K562 (cell line): ENCODE measurements around the gene CCDC181. TPM values are rescaled to one million over a fixed set of nuclear protein-coding genes. Genes with fewer than 3 reads are reported as not detected.
A peak's percentile ranks its signal among the peaks of the same experiment; 100 is the strongest.

Experiments used
- ATAC-seq: fragments of 200-7000 bp; cut with Tn5 transposase; 3 replicates; pipeline ENCODE4 v1.9.1; 2020; ENCODE audit warnings: moderate library complexity
- BruUV-seq: library from RNA; stranded (reverse); fragments of 400-500 nt; replicated peaks from 2 replicates; lab custom pipeline; 2021; lab: Mats Ljungman, UMichigan
- CTCF ChIA-PET: fragments of 300-600 bp; formaldehyde crosslinking; extraction: SDS; loops from one replicate; lab custom pipeline; 2021; ENCODE audit warnings: low intra/inter-chr PET ratio; lab: Yijun Ruan, JAX
- POLR2A ChIA-PET: fragments of 300-600, 350-650 bp; sonication (Branson Sonifier 250); formaldehyde crosslinking; extraction: SDS; loops from one replicate; lab custom pipeline; 2021; ENCODE audit warnings: antibody characterized with exemption, inconsistent platforms; lab: Yijun Ruan, JAX
- DNase-seq, 4 experiments: peaks; one replicate each; pipeline versions ENCODE4 v3.0.0 to v3.0.0-alpha.2; 2011 to 2018; ENCODE audit warnings: low spot score in 3 of 4, mixed read lengths in 3 of 4; ENCODE audit errors: extremely low read depth in 1 of 4
- FAIRE-seq: peaks from 2 replicates; lab custom pipeline; 2011; peaks lifted over from hg19 to GRCh38; lab: Jason Lieb, UNC
- H2AFZ ChIP-seq: 2 replicates; pipeline ENCODE4 v1.6.0; 2011; ENCODE audit warnings: low read depth, low read length, control low read depth, inconsistent platforms
- H3K27ac ChIP-seq: fragments of 200-600 bp; 3 replicates; pipeline ENCODE4 v1.8.0; 2011; ENCODE audit warnings: low read depth, mild to moderate bottlenecking, control low read depth, inconsistent platforms, low read length, moderate library complexity, mixed read lengths; ENCODE audit errors: extremely low read depth
- H3K27me3 ChIP-seq, 2 experiments: fragments of 300-600 bp in 1 of 2; 2 replicates in 1 of 2; 3 replicates in 1 of 2; pipeline versions ENCODE4 v1.6.0 to v1.8.0; 2011; ENCODE audit warnings: inconsistent platforms in 2 of 2, low read length in 2 of 2, mild to moderate bottlenecking in 1 of 2, mixed read lengths in 1 of 2, moderate library complexity in 1 of 2; ENCODE audit not compliant: control insufficient read depth in 2 of 2, insufficient read depth in 2 of 2
- H3K36me3 ChIP-seq: fragments of 300-600 bp; 3 replicates; pipeline ENCODE4 v1.8.0; 2011; ENCODE audit warnings: mild to moderate bottlenecking, low read length, inconsistent platforms; ENCODE audit not compliant: control insufficient read depth, insufficient read depth
- H3K4me1 ChIP-seq, 2 experiments: fragments of 200-600 bp in 1 of 2; replicated peaks in 1 of 2; 2 replicates in 1 of 2; 3 replicates in 1 of 2; pipeline versions ENCODE4 v1.5.1 to v1.8.0; 2011; ENCODE audit warnings: inconsistent platforms in 2 of 2, low read length in 2 of 2, mild to moderate bottlenecking in 1 of 2, mixed read lengths in 1 of 2, moderate library complexity in 1 of 2; ENCODE audit not compliant: control insufficient read depth in 2 of 2, insufficient read depth in 2 of 2
- H3K4me2 ChIP-seq: 2 replicates; pipeline ENCODE4 v1.6.1; 2011; ENCODE audit warnings: low read length, control low read depth, inconsistent platforms, mixed read lengths; ENCODE audit not compliant: insufficient read depth
- H3K4me3 ChIP-seq: fragments of 200-600 bp; sonication (generic), shearing (Covaris generic); 2 replicates; pipeline ENCODE4 v1.5.1; 2016; ENCODE audit warnings: control low read depth, inconsistent platforms
- H3K79me2 ChIP-seq: fragments of 200-600 bp; 3 replicates; pipeline ENCODE4 v1.8.0; 2011; ENCODE audit warnings: low read length, inconsistent platforms; ENCODE audit not compliant: control insufficient read depth, insufficient read depth
- H3K9ac ChIP-seq, 2 experiments: 2 replicates each; pipeline versions ENCODE4 v1.6.0 to v1.6.1; 2011; ENCODE audit warnings: low read depth in 2 of 2, low read length in 2 of 2, control low read depth in 1 of 2, inconsistent platforms in 1 of 2, mild to moderate bottlenecking in 1 of 2, mixed read lengths in 1 of 2; ENCODE audit not compliant: insufficient read depth in 1 of 2
- H3K9me1 ChIP-seq: one replicate; pipeline ENCODE4 v1.6.0; 2011; ENCODE audit warnings: inconsistent platforms, mild to moderate bottlenecking, low read length, moderate library complexity; ENCODE audit not compliant: control insufficient read depth, insufficient read depth
- H3K9me3 ChIP-seq: replicated peaks from 2 replicates; pipeline ENCODE4 v1.5.1; 2011; ENCODE audit warnings: low read depth, low read length, inconsistent platforms; ENCODE audit not compliant: control insufficient read depth, insufficient read depth
- H4K20me1 ChIP-seq: replicated peaks from 2 replicates; pipeline ENCODE4 v1.6.1; 2011; ENCODE audit warnings: low read length, inconsistent platforms, mixed read lengths; ENCODE audit not compliant: control insufficient read depth, insufficient read depth
- CBX3 ChIP-seq, 2 experiments: IDR thresholded peaks; 1 replicate in 1 of 2; 2 replicates in 1 of 2; pipeline ENCODE4 v1.6.1; 2012; ENCODE audit warnings: inconsistent platforms in 2 of 2, low read length in 2 of 2, borderline replicate concordance in 1 of 2, control low read depth in 1 of 2
- EWSR1 ChIP-seq: fragments of 450-650 bp; IDR thresholded peaks from 2 replicates; pipeline ENCODE4 v1.6.1; 2018; ENCODE audit warnings: borderline replicate concordance, mild to moderate bottlenecking, low read depth, moderate library complexity; ENCODE audit not compliant: partially characterized antibody
- HMG20A ChIP-seq: fragments of 450-650 bp; formaldehyde crosslinking; conservative IDR thresholded peaks from 2 replicates; pipeline ENCODE4 v1.4.0; 2020; ENCODE audit warnings: mild to moderate bottlenecking, mixed read lengths
- LEF1 ChIP-seq: fragments of 450-650 bp; IDR thresholded peaks from 2 replicates; pipeline ENCODE4 v1.6.1; 2016; ENCODE audit warnings: mild to moderate bottlenecking
- MXD1 ChIP-seq: fragments of 250-450 bp; sonication (Bioruptor Pico); IDR thresholded peaks from 2 replicates; pipeline ENCODE4 v1.8.0; 2021; ENCODE audit warnings: borderline replicate concordance, mild to moderate bottlenecking, moderate library complexity; ENCODE audit not compliant: poor library complexity, severe bottlenecking
- NR3C1 ChIP-seq: sonication (generic); formaldehyde crosslinking; IDR thresholded peaks from 2 replicates; pipeline ENCODE4 v1.8.1; 2022; ENCODE audit warnings: missing genetic modification reagents
- PHF20 ChIP-seq: fragments of 450-650 bp; IDR thresholded peaks from 2 replicates; pipeline ENCODE4 v1.6.1; 2018; ENCODE audit not compliant: partially characterized antibody
- SRSF1 ChIP-seq: fragments of 200-400 bp; formaldehyde crosslinking; IDR thresholded peaks from 2 replicates; pipeline ENCODE4 v1.6.1; 2017; ENCODE audit warnings: mild to moderate bottlenecking, low read depth, low read length, moderate library complexity
- ZNF23 ChIP-seq: fragments of 250-450 bp; sonication (Bioruptor Pico); IDR thresholded peaks from 2 replicates; pipeline ENCODE4 v1.4.0; 2020; ENCODE audit warnings: mild to moderate bottlenecking
- ZNF282 ChIP-seq: sonication (generic); formaldehyde crosslinking; IDR thresholded peaks from 2 replicates; pipeline ENCODE4 v1.8.1; 2023; ENCODE audit warnings: missing genetic modification reagents
- ZNF384 ChIP-seq: IDR thresholded peaks from 2 replicates; pipeline ENCODE4 v1.6.1; 2012; ENCODE audit warnings: low read depth, low read length, improper control_type of control experiment
- WGBS: fragments of 100-300 bp; shearing (Covaris generic); methylation state at CpG from one replicate; pipeline ENCODE4 v1.1.6; 2016; ENCODE audit warnings: low coverage, mixed read lengths; ENCODE audit not compliant: insufficient coverage; ENCODE audit errors: missing lambda C conversion rate; 5-methylcytosine and 5-hydroxymethylcytosine counted together
- in situ Hi-C: fragments of 300-500 bp; cut with MboI; formaldehyde crosslinking; loops from 4 replicates; pipeline ENCODE4 v1.15.0; 2018; ENCODE audit warnings: inconsistent platforms, mixed read lengths
- intact Hi-C: fragments of 100-400 bp; cut with micrococcal nuclease; formaldehyde crosslinking; loops from 2 replicates; pipeline ENCODE4 v1.14.2; 2022
- polyA plus RNA-seq, 8 experiments: library from polyadenylated mRNA; depleted of rRNA in 4 of 8; stranded (reverse) in 5 of 8; unstranded in 3 of 8; fragments of >200 nt; fragmentation: Nextera tagmentation in 2 of 8; fragmentation: Illumina TruSeq in 1 of 8; extraction: Ambion mirVana in 2 of 8; extraction: Trizol in 1 of 8; gene quantifications; 2 replicates each; pipeline versions ENCODE4 v1.2.1 to v1.2.3, GENCODE V29; 2011 to 2014; ENCODE audit warnings: inconsistent platforms in 1 of 8, missing spikeins in 1 of 8
- total RNA-seq, 7 experiments: library from RNA; depleted of rRNA in 6 of 7; stranded (reverse); fragments of >200 nt in 6 of 7; fragmentation: Illumina TruSeq in 2 of 7; extraction: Trizol in 2 of 7; gene quantifications; 2 replicates each; pipeline versions ENCODE4 v1.2.1 to v1.2.3, GENCODE V29; 2011 to 2021; ENCODE audit warnings: low replicate concordance in 1 of 7
- TF ChIP-seq, protein P1 (sequence below), 2 experiments: fragments of 450-650 bp; conservative IDR thresholded peaks; 2 replicates each; pipeline ENCODE4 v1.6.1; 2017; ENCODE audit warnings: mild to moderate bottlenecking in 2 of 2, moderate library complexity in 2 of 2
- TF ChIP-seq, protein P2 (sequence below), 2 experiments: fragments of 250-450 bp in 1 of 2; fragments of 450-650 bp in 1 of 2; sonication (Bioruptor Pico) in 1 of 2; IDR thresholded peaks; 2 replicates each; pipeline versions ENCODE4 v1.6.1 to v1.8.0; 2016 to 2021; ENCODE audit warnings: mild to moderate bottlenecking in 2 of 2, moderate library complexity in 2 of 2, missing compliant biosample characterization in 1 of 2, missing genetic modification characterization in 1 of 2

The CCDC181 gene
- total and polyA plus RNA-seq, 9 of the 15 experiments (the other 6 are each of a cell fraction or from before 2014, with no cell fraction given), result 0.04 to 0.14 TPM; not detected in 7

DNA sequence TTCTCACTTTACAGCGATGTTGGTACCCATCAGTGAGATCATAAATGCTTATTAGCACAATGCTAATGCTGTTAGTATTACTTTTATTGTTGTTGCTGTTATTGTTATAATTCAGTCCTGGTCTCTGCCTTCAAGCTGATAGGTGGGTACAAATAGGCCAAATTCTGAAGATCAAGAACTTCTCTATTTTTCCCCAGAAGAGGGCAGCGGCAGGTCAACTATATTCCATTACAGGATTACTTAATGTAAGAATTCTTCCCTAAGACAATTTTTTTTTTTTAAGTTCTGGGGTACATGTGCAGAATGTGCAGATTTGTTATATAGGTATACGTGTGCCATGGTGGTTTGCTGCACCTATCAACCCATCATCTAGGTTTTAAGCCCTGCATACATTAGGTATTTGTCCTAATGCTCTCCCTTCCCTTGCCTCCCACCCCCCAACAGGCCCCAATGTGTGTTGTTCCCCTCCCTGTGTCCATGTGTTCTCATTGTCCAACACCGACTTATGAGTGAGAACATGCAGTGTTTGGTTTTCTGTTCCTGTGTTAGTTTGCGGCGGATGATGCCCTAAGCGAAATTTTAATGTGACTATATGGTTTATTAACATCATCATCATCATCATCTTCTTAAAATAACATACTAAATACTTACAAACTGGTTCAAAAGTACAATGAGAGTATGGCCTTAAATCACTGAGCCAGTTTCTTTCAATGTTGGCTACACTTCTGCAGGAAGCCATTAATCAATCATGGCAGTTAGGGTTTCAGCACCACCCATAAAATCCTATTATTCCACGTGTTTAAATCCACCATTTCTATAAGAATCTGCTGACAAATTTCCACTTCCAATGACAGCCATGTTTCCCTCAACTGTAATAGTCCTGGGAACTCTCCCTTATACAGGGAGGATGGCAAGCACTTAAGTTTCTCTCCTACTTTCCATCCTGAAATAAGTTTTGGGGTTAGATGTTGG lies 39.3 kb upstream of the CCDC181 start:
- intact Hi-C loops, result loop anchor here (1.0 to 10.0 kb wide), 4 partner anchors 43 to 338 kb away; no protein-coding TSS in a partner anchor
- POLR2A ChIA-PET, result interaction anchor here (0.7 to 1.2 kb wide), 2 partner anchors 13 to 662 kb away, joined by 3 read pairs; no protein-coding TSS in a partner anchor
- TF ChIP-seq MXD1 (CRISPR knock-in tag), result no peak
- TF ChIP-seq LEF1, result no peak
- TF ChIP-seq CBX3 (IDR thresholded peaks at IDR 0.05; ENCODE audit: borderline replicate concordance in 1 of 2, low read length in 2 of 2), result no peak
- TF ChIP-seq PHF20, result no peak
- no peak for TF ChIP-seq ZNF384
- no peak for TF ChIP-seq ZNF282
- no peak for TF ChIP-seq SRSF1
- TF ChIP-seq, protein P1, sequence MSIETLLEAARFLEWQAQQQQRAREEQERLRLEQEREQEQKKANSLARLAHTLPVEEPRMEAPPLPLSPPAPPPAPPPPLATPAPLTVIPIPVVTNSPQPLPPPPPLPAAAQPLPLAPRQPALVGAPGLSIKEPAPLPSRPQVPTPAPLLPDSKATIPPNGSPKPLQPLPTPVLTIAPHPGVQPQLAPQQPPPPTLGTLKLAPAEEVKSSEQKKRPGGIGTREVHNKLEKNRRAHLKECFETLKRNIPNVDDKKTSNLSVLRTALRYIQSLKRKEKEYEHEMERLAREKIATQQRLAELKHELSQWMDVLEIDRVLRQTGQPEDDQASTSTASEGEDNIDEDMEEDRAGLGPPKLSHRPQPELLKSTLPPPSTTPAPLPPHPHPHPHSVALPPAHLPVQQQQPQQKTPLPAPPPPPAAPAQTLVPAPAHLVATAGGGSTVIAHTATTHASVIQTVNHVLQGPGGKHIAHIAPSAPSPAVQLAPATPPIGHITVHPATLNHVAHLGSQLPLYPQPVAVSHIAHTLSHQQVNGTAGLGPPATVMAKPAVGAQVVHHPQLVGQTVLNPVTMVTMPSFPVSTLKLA (conservative IDR thresholded peaks at IDR 0.05), result no peak
- TF ChIP-seq NR3C1 (CRISPR knock-in tag), result no peak
- TF ChIP-seq, protein P2, sequence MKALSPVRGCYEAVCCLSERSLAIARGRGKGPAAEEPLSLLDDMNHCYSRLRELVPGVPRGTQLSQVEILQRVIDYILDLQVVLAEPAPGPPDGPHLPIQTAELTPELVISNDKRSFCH (CRISPR knock-in tag; IDR thresholded peaks at IDR 0.05), result no peak
- TF ChIP-seq, protein P2 (tag; IDR thresholded peaks at IDR 0.05), result no peak
- TF ChIP-seq EWSR1, result no peak
- no peak for TF ChIP-seq HMG20A
- TF ChIP-seq ZNF23 (CRISPR knock-in tag), result no peak

More for the DNA sequence above, 39.3 kb upstream of the CCDC181 start:
- Histone ChIP-seq H3K9ac (no peak overlapping the region), H3K9me3 (no peaks in the 10 kb centered on the region), H3K4me2 (no peak overlapping the region), H3K27me3 (no peaks in the 10 kb centered on the region), H3K9me1 (no peaks in the 10 kb centered on the region), H3K79me2 (no peaks in the 10 kb centered on the region), H3K27ac (no peak overlapping the region), H2AFZ (no peak overlapping the region), H3K4me3 (no peak overlapping the region), H3K4me1 (no peaks in the 10 kb centered on the region), H4K20me1 (no peaks in the 10 kb centered on the region), H3K36me3 (peaks cover 55% of the 10 kb centered on the region)
- 77% methylated on average over 8 of the region's 8 CpGs for WGBS
- CTCF ChIA-PET, result interaction anchor here (0.7 to 4.4 kb wide), 2 partner anchors 79 to 246 kb away, joined by 5 to 32 read pairs; partner anchors contain the start of gene SELL
- in situ Hi-C loops, result no loop called here
- peak; percentile 79 for ATAC-seq
- DNase-seq, result peak in 3 of 4 experiments; percentile 34 to 53 (median 42)
- BruUV-seq, result no TSS peak
- FAIRE-seq, result no peak
